Muscle of leg (tissue), 11 donors: ENCODE data around the gene LCE1D. TPM values are rescaled to one million over a fixed set of nuclear protein-coding genes. Genes with fewer than 3 reads are reported as not detected.

Source experiments
- DNase-seq: peaks from one replicate; pipeline ENCODE4 v3.0.0; 2013
- H3K27ac ChIP-seq: one replicate; pipeline ENCODE4 v1.5.1; 2013; ENCODE audit warnings: mild to moderate bottlenecking, low read length, control low read depth
- H3K27me3 ChIP-seq: one replicate; pipeline ENCODE4 v1.6.1; 2013; ENCODE audit warnings: low read length; ENCODE audit not compliant: control insufficient read depth, insufficient read depth
- H3K36me3 ChIP-seq: one replicate; pipeline ENCODE4 v1.6.1; 2013; ENCODE audit warnings: low read length; ENCODE audit not compliant: control insufficient read depth, insufficient read depth
- H3K4me1 ChIP-seq: one replicate; pipeline ENCODE4 v1.6.1; 2013; ENCODE audit warnings: low read length; ENCODE audit not compliant: control insufficient read depth, insufficient read depth
- H3K4me3 ChIP-seq: one replicate; pipeline ENCODE4 v1.5.1; 2013; ENCODE audit warnings: low read length, control low read depth
- H3K9me3 ChIP-seq: replicated peaks from 2 replicates; pipeline ENCODE4 v1.6.1; 2013; ENCODE audit warnings: low read depth, low read length; ENCODE audit not compliant: control insufficient read depth
- WGBS: methylation state at CpG from one replicate; pipeline ENCODE4 v1.1.5; 2013; ENCODE audit warnings: missing lambda C conversion rate; ENCODE audit not compliant: insufficient coverage; 5-methylcytosine and 5-hydroxymethylcytosine counted together
- polyA plus RNA-seq, 8 donors: library from polyadenylated mRNA; unstranded; fragments of 120-200 nt; gene quantifications; one replicate each; pipeline versions ENCODE4 v1.2.1 to v1.2.3, GENCODE V29; 2013; ENCODE audit warnings: inconsistent platforms in 1 of 8, low replicate concordance in 1 of 8; ENCODE audit not compliant: insufficient read length in 8 of 8, insufficient read depth in 1 of 8
- total RNA-seq: library from RNA; stranded (reverse); fragments of 120-200 nt; gene quantifications from one replicate; pipeline ENCODE4 v1.2.4, GENCODE V29; 2013

The LCE1D gene
- total and polyA plus RNA-seq, 9 donors, result not detected

DNA sequence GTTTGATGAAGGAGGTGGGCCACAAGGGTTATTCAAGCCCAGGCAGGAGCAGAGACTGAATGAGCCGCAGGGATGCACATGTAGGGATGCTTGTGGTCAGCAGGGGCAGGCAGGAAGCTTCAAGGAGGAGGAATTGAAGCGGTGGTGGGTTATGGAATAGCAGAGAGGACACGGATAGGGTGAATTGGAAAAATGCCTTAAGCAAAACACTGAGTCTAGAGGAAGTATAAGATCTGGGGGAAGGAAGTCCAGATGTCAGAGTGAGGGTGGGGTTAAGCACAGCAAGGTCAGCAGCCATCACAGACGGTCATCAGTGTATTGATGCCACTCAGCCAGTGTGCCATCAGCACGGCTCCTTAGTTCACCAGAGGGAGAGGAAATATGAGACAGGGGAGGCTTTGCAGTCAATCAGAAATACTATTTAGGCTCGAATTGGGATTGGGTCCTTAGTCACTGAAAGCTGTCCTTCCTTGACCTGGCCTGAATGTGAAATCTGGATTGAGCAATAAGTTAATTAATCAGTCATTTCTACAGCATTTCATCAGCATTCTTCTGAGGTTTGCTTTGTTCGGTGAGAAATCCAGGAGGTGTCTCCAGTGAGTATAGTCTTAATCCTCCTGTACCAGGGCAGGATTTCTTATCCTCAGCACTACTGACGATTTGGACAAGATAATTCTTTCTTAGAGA lies 27.5 kb upstream of the LCE1D start:
- H3K27me3 ChIP-seq, result no peaks in the 10 kb centered on the region
- H3K27ac ChIP-seq, result no peak overlapping the region
- H3K9me3 ChIP-seq, result no peaks in the 10 kb centered on the region
- DNase-seq, result no peak
- no peaks in the 10 kb centered on the region for H3K4me1 ChIP-seq
- 47% methylated on average over 6 of the region's 8 CpGs for WGBS
- no peak overlapping the region for H3K4me3 ChIP-seq
- H3K36me3 ChIP-seq, result no peaks in the 10 kb centered on the region

DNA sequence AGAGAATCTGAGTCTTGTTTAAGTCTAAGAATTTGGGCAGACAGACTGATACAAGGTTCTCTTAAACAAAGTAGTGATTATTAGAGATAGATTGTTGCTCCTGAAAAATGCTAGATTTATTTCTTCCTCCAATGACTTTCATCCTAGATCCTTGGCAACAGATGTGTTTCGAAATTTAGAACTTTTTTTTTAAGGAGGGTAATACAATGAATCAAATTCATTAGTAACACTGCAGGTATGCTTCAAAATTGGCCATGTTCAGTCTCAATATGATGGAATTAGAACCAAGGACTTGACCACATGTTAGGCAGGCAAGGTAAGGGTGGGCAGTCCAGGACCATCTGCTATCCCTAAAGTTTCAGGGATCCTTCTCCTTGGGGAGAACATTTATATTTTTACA lies 26.1 kb upstream of the LCE1D start:
- DNase-seq, result no peak
- no CpG with 5 or more reads among the region's 1 CpG for WGBS
- Histone ChIP-seq H3K9me3 (peaks cover 5% of the 10 kb centered on the region), H3K36me3 (no peaks in the 10 kb centered on the region), H3K4me1 (no peaks in the 10 kb centered on the region), H3K27me3 (no peaks in the 10 kb centered on the region), H3K4me3 (no peak overlapping the region), H3K27ac (no peak overlapping the region)

DNA sequence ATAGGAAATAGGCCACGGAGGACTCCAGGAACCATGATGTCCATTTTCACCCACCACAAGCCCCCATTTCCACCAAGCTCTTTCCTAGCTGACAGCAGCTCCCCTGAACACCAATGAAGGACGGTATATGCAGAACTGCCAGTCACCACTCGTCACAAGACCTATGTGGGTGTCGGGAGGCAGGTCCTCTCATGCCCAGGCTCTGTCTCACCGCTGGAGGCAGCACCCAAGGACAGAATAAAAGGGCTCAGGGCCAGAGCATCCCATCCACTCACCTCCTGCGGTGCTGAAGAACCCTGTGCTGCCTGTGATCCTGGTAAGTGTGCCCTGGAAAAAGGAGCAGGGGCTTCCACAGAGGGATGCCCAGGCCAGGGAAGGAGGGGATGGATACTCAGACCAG lies 21.6 kb upstream of the LCE1D start, which contains the start of gene LCE1F:
Gene LCE1F (plus strand): TSS at position 266 of the 400 bp plus-strand sequence. CDS start 1,232 bp downstream, outside the sequence.
- no peak for DNase-seq
- 83% methylated on average over 4 of the region's 6 CpGs for WGBS

DNA sequence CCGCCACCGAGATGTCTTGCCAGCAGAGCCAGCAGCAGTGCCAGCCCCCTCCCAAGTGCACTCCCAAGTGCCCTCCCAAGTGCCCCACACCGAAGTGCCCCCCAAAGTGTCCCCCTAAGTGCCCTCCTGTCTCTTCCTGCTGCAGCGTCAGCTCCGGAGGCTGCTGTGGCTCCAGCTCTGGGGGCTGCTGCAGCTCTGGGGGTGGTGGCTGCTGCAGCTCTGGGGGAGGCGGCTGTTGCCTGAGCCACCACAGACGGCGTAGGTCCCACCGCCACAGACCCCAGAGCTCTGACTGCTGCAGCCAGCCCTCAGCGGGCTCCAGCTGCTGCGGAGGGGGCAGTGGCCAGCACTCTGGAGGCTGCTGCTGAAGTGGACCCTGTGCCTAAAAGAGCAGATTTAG lies 20.2 kb upstream of the LCE1D start:
- no peak for DNase-seq
- WGBS, result 64% methylated on average over 11 of the region's 11 CpGs
- Histone ChIP-seq H3K9me3 (peaks cover 10% of the 10 kb centered on the region), H3K27ac (no peak overlapping the region), H3K36me3 (no peaks in the 10 kb centered on the region), H3K4me3 (no peak overlapping the region), H3K4me1 (no peaks in the 10 kb centered on the region), H3K27me3 (no peaks in the 10 kb centered on the region)

More for the DNA sequence above, 21.6 kb upstream of the LCE1D start, which contains the start of gene LCE1F:
- no peaks in the 10 kb centered on the region for H3K4me1 ChIP-seq
- no peak within 1 kb of the TSS for H3K4me3 ChIP-seq
- no peaks in the 10 kb centered on the region for H3K27me3 ChIP-seq
- no peak within 1 kb of the TSS for H3K27ac ChIP-seq
- peaks cover 10% of the 10 kb centered on the region for H3K9me3 ChIP-seq
- no peaks in the 10 kb centered on the region for H3K36me3 ChIP-seq

DNA sequence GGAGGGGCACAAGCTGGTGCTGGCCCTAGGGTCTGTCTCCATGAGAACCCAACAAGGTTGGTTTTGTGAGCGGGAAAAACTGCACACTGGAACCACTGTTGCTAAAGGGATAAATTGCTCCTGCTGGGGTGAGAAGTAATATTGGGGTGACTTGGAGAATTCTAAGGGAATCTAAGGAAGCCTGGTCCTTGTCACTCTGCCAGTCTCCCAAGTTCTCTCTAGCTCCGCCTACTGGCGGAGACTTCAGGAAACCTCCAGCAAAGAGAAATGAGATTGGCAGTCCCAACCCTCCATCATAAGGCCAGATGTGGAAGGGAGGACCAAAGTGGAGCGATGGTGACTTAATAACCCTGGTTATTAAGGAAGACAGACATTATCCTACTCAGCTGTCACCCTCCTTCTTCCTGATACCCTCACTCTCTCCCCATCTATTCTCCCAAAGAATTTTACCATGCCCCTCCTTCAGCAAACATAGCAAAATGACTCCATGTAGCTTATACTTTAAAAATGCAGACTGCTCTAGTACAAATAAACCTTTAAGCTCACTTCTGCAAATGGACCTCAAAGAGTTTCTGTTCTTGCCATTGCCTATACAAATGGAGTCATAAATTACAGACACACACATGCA lies 18.9 kb upstream of the LCE1D start:
- no peaks in the 10 kb centered on the region for H3K27me3 ChIP-seq

DNA sequence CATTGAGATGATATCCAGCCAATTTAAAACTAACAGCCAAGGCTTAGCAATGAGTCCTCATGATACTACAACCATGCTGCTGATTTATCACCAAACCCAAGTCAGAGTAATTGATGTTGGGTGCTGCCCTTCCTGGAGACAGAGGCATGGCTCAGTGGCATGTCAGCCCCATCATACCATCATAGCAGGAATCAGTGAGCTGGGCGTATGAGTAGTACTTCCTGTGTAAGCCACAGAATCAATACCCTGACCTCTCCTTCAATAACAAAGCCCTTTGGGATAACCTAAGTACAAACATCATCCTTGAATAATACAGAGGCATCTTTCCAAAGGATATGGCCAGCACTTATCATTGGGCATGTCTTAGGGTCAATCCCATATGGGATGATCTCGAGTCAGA lies 13.4 kb upstream of the LCE1D start:
- no peaks in the 10 kb centered on the region for H3K27me3 ChIP-seq
- no peak for DNase-seq
- no peaks in the 10 kb centered on the region for H3K36me3 ChIP-seq
- H3K4me1 ChIP-seq, result no peaks in the 10 kb centered on the region
- H3K27ac ChIP-seq, result no peak overlapping the region
- 100% methylated on average over 1 of the region's 2 CpGs for WGBS
- no peak overlapping the region for H3K4me3 ChIP-seq
- no peaks in the 10 kb centered on the region for H3K9me3 ChIP-seq

More for the DNA sequence above, 18.9 kb upstream of the LCE1D start:
- Histone ChIP-seq H3K9me3 (peaks cover 10% of the 10 kb centered on the region), H3K4me3 (no peak overlapping the region), H3K36me3 (no peaks in the 10 kb centered on the region), H3K4me1 (no peaks in the 10 kb centered on the region), H3K27ac (no peak overlapping the region)
- no CpG with 5 or more reads among the region's 4 CpGs for WGBS
- no peak for DNase-seq

DNA sequence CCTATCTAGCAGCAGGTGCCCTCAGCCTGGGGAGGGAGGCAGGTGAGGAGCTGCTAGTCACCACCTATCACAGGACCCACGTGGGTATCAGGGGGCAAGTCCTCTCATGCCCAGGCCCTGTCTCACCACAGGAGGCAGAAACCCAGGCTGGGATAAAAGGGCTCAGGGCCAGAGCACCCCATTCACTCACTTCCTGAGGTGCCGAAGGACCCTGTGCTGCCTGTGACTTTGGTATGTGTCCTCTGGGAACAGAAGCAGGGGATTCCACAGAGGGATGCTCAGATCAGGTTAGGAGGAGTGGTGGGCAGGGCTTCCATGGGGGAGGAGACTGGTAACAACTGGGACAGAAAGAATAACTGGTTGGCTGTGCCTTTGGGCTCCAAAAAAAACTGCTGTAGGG lies 10.4 kb upstream of the LCE1D start, which contains the start of gene LCE1E:
Gene LCE1E (plus strand): TSS at position 181 of the 400 bp plus-strand sequence. CDS start 1,043 bp downstream, outside the sequence.
- no CpG with 5 or more reads among the region's 2 CpGs for WGBS
- Histone ChIP-seq H3K9me3 (no peaks in the 10 kb centered on the region), H3K36me3 (no peaks in the 10 kb centered on the region), H3K27ac (no peak within 1 kb of the TSS), H3K4me1 (no peaks in the 10 kb centered on the region), H3K4me3 (no peak within 1 kb of the TSS), H3K27me3 (no peaks in the 10 kb centered on the region)
- no peak for DNase-seq

DNA sequence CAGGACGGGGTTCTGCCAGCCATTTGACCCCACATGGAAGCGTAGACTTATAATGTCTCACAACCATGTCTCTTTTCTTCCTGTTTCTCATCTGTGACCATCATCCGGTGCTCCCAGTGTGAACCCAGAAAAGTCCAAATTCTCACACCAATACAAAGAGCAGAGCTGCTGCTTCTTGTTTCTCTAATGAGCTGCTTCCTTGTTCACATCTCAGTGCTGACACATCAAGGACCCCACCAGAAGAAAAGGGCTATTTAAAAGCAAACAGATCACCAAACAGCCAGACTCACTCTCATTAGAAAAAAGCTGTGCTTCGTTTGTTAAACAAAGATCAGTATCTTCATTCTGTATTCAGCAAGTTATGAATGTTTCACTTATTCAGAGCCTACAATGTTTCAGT lies 835 bp upstream of the LCE1D start:
- no peak overlapping the region for H3K27ac ChIP-seq
- no peaks in the 10 kb centered on the region for H3K36me3 ChIP-seq
- no peak overlapping the region for H3K4me3 ChIP-seq
- WGBS, result 75% methylated on average over 2 of the region's 4 CpGs
- no peaks in the 10 kb centered on the region for H3K4me1 ChIP-seq
- DNase-seq, result no peak
- H3K27me3 ChIP-seq, result no peaks in the 10 kb centered on the region
- H3K9me3 ChIP-seq, result no peaks in the 10 kb centered on the region

DNA sequence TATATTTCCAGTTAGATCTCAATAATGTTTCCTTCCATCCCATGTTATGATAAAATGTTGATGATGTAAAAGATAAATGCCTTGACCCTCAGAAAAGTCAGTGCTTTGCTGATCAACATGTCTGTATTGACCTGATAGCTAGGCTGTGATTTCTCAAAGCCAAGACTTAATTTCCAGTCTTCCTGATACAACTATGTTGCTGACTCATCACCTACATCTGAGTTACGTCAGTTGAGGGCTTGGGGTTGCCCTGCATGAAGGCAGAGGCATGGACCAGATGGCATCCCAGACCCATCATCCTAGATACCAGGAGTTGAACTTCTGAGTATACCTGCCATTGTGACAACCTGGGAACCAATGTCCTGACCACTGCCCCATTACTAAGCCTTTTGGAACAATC lies 4.8 kb downstream of the LCE1D start:
- Histone ChIP-seq H3K9me3 (no peaks in the 10 kb centered on the region), H3K4me1 (no peaks in the 10 kb centered on the region), H3K27ac (no peak overlapping the region), H3K4me3 (no peak overlapping the region), H3K27me3 (no peaks in the 10 kb centered on the region), H3K36me3 (no peaks in the 10 kb centered on the region)
- 86% methylated on average over 1 of the region's 1 CpG for WGBS
- DNase-seq, result no peak

DNA sequence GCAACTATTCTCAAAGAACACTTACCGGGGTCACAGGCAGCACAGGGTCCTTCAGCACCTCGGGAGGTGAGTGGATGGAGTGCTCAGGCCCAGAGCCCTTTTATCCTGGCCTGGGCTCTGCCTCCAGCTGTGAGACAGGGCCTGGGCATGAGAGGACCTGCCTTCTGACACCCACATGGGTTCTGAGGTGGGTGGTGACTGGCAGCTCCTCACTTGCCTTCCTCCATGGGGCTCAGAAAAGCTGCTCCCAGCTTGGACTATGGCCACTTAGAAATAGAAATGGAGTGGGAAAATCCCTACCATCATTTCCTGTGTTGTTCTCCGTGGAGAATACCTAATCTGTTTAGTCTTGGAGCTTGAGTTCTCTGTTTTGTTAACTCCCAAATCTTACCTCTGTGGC lies 10.1 kb downstream of the LCE1D start, which contains the start of gene LCE1C:
Gene LCE1C (minus strand): TSS at position 76 of the 400 bp plus-strand sequence. CDS start 1,173 bp downstream, outside the sequence.
- Histone ChIP-seq H3K27me3 (no peaks in the 10 kb centered on the region), H3K9me3 (no peaks in the 10 kb centered on the region), H3K27ac (no peak within 1 kb of the TSS), H3K36me3 (no peaks in the 10 kb centered on the region), H3K4me1 (no peaks in the 10 kb centered on the region), H3K4me3 (no peak within 1 kb of the TSS)
- no peak for DNase-seq
- no CpG with 5 or more reads among the region's 3 CpGs for WGBS
